ENCODE data around the gene SYNPO2. TPM values are rescaled to one million over a fixed set of nuclear protein-coding genes. Genes with fewer than 3 reads are reported as not detected.

Gene SYNPO2
- total RNA-seq, 1 donor from 2014 or later, result 0.09 TPM

- H3K4me1 Mint-ChIP-seq, result peaks cover 4% of the 10 kb centered on the region
- DNase-seq (ENCODE audit: low spot score), result no peak
- no peaks in the 10 kb centered on the region for H3K36me3 ChIP-seq
- no peak overlapping the region for H3K9ac ChIP-seq
- H3K4me1 ChIP-seq, result peaks cover 11% of the 10 kb centered on the region
- H3K79me2 ChIP-seq (ENCODE audit: low read depth), result no peaks in the 10 kb centered on the region
- no peaks in the 10 kb centered on the region for H3K9me3 Mint-ChIP-seq
- H3K4me3 ChIP-seq, result no peak overlapping the region
- H4K20me1 ChIP-seq (ENCODE audit: low read depth), result no peaks in the 10 kb centered on the region
- H3K27ac Mint-ChIP-seq, result no peak overlapping the region
- H3F3A ChIP-seq (ENCODE audit: low read depth), result peaks cover 4% of the 10 kb centered on the region
- H3K4me2 ChIP-seq, result peak overlapping the region; percentile 48
- peak overlapping the region; percentile 86 for H2AFZ ChIP-seq (replicated peaks)
- H3K36me3 Mint-ChIP-seq, result no peaks in the 10 kb centered on the region
- no peak overlapping the region for H3K4me3 Mint-ChIP-seq
- no peak overlapping the region for H3K27ac ChIP-seq
- TF ChIP-seq EZH2 (IDR thresholded peaks at IDR 0.05) (no peak), EZH2phosphoT487 (IDR thresholded peaks at IDR 0.05) (no peak)
- TF ChIP-seq, protein P1, sequence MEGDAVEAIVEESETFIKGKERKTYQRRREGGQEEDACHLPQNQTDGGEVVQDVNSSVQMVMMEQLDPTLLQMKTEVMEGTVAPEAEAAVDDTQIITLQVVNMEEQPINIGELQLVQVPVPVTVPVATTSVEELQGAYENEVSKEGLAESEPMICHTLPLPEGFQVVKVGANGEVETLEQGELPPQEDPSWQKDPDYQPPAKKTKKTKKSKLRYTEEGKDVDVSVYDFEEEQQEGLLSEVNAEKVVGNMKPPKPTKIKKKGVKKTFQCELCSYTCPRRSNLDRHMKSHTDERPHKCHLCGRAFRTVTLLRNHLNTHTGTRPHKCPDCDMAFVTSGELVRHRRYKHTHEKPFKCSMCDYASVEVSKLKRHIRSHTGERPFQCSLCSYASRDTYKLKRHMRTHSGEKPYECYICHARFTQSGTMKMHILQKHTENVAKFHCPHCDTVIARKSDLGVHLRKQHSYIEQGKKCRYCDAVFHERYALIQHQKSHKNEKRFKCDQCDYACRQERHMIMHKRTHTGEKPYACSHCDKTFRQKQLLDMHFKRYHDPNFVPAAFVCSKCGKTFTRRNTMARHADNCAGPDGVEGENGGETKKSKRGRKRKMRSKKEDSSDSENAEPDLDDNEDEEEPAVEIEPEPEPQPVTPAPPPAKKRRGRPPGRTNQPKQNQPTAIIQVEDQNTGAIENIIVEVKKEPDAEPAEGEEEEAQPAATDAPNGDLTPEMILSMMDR (IDR thresholded peaks at IDR 0.05), result no peak
- H3K27me3 ChIP-seq, result no peaks in the 10 kb centered on the region
- no peaks in the 10 kb centered on the region for H3K9me3 ChIP-seq (ENCODE audit: low read depth)
- H3K27me3 Mint-ChIP-seq (ENCODE audit: insufficient read depth, low read depth), result no peaks in the 10 kb centered on the region
Measured at GRCh38 chr4:118850488-118851173, 38.0 kb upstream of the SYNPO2 start.

DNA sequence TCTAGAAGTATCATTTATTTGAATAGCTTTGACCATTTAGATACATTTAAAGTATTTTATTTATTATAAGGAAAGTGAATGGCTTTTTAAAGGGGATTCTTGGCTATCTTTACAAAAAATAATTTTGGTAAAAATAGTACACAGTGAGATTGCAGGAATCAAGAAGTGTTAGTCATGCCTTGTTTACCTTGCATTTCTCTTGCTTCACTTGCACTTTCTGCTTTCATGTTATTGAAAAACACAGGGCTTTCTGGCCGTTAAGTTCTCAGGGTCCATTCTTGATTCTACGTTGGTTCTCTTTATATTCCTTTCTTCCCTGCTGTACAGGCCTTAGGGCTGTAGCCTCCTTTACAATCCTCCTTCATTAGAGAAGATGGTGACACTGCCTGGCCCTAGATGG, 30.9 kb upstream of the SYNPO2 start:
- no peak overlapping the region for H3K4me2 ChIP-seq
- no peak overlapping the region for H3K27ac ChIP-seq
- H3K27me3 ChIP-seq, result no peaks in the 10 kb centered on the region
- no peaks in the 10 kb centered on the region for H4K20me1 ChIP-seq (ENCODE audit: low read depth)
- DNase-seq (ENCODE audit: low spot score), result no peak
- H2AFZ ChIP-seq (replicated peaks), result peak overlapping the region; percentile 43
- H3K9ac ChIP-seq, result no peak overlapping the region
- Mint-ChIP-seq H3K27me3 (ENCODE audit: insufficient read depth, low read depth) (no peaks in the 10 kb centered on the region), H3K4me1 (no peaks in the 10 kb centered on the region), H3K9me3 (no peaks in the 10 kb centered on the region), H3K27ac (no peak overlapping the region), H3K4me3 (no peak overlapping the region), H3K36me3 (no peaks in the 10 kb centered on the region)
- H3K4me1 ChIP-seq, result no peaks in the 10 kb centered on the region
- H3K79me2 ChIP-seq (ENCODE audit: low read depth), result no peaks in the 10 kb centered on the region
- TF ChIP-seq EZH2 (IDR thresholded peaks at IDR 0.05) (no peak), EZH2phosphoT487 (IDR thresholded peaks at IDR 0.05) (no peak)
- TF ChIP-seq, protein P1 (IDR thresholded peaks at IDR 0.05), result no peak
- no peak overlapping the region for H3K4me3 ChIP-seq
- no peaks in the 10 kb centered on the region for H3F3A ChIP-seq (ENCODE audit: low read depth)
- H3K9me3 ChIP-seq (ENCODE audit: low read depth), result no peaks in the 10 kb centered on the region
- H3K36me3 ChIP-seq, result no peaks in the 10 kb centered on the region

GRCh38 chr4:118858779-118859178, 29.9 kb upstream of the SYNPO2 start:
- Histone ChIP-seq H2AFZ (replicated peaks) (no peak overlapping the region), H3K4me3 (no peak overlapping the region), H3K9me3 (ENCODE audit: low read depth) (no peaks in the 10 kb centered on the region), H3F3A (ENCODE audit: low read depth) (no peaks in the 10 kb centered on the region), H4K20me1 (ENCODE audit: low read depth) (no peaks in the 10 kb centered on the region), H3K4me1 (no peaks in the 10 kb centered on the region), H3K27ac (no peak overlapping the region), H3K4me2 (no peak overlapping the region), H3K27me3 (no peaks in the 10 kb centered on the region), H3K79me2 (ENCODE audit: low read depth) (no peaks in the 10 kb centered on the region), H3K9ac (no peak overlapping the region), H3K36me3 (no peaks in the 10 kb centered on the region)
- Mint-ChIP-seq H3K36me3 (no peaks in the 10 kb centered on the region), H3K4me1 (no peaks in the 10 kb centered on the region), H3K4me3 (no peak overlapping the region), H3K27ac (no peak overlapping the region), H3K27me3 (ENCODE audit: insufficient read depth, low read depth) (no peaks in the 10 kb centered on the region), H3K9me3 (no peaks in the 10 kb centered on the region)
- TF ChIP-seq, protein P1 (IDR thresholded peaks at IDR 0.05), result no peak
- TF ChIP-seq EZH2 (IDR thresholded peaks at IDR 0.05) (no peak), EZH2phosphoT487 (IDR thresholded peaks at IDR 0.05) (no peak)
- DNase-seq (ENCODE audit: low spot score), result no peak
